ENCODE data around the gene FHAD1.

FHAD1 gene

DNA sequence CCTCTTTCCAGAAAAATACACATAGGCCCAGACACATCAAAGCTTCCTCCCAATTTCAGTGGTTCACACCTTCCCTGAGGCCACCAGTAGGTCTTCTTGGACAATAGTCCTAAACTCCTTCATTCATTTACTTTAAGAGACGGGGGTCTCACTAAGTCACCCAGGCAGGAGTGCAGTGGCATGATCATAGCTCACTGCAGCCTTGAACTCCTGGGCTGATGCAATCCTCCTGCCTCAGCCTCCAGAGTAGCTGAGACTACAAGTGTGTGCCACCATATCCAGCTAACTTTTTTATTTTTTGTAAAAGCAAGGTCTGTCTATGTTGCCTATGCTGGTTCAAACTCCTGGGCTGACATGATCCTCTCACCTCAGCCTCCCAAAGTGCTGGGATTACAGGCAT, 8.2 kb upstream of the FHAD1 start:
- no peaks in the 10 kb centered on the region for H3K4me1 ChIP-seq (ENCODE audit: control insufficient read depth, insufficient read depth, low read depth, low read length)
- H3K79me1 ChIP-seq (replicated peaks; ENCODE audit: low read length, poor library complexity, severe bottlenecking), result no peaks in the 10 kb centered on the region
- no peak overlapping the region for H3K14ac ChIP-seq (ENCODE audit: low read length in 2 of 2)
- no peaks in the 10 kb centered on the region for H3K36me3 ChIP-seq (ENCODE audit: control insufficient read depth in 1 of 2, insufficient read depth in 2 of 2, low read depth in 1 of 2, low read length in 2 of 2)
- 82% methylated on average over 1 of the region's 1 CpG for WGBS
- DNase-seq, result no peak
- no peak overlapping the region for H3K4me3 ChIP-seq (ENCODE audit: insufficient read depth in 1 of 2, low read depth in 1 of 2, low read length in 2 of 2)
- no peak overlapping the region for H4K8ac ChIP-seq (ENCODE audit: low read length)
- H3K4ac ChIP-seq (ENCODE audit: low read depth in 1 of 2, low read length in 2 of 2), result no peak overlapping the region
- H3K9me3 ChIP-seq (ENCODE audit: control insufficient read depth, low read length), result no peaks in the 10 kb centered on the region
- no peak overlapping the region for H3K9ac ChIP-seq (ENCODE audit: low read length)
- H2AK5ac ChIP-seq (ENCODE audit: low read length, severe bottlenecking), result no peak overlapping the region
- no peak overlapping the region for H2BK120ac ChIP-seq (ENCODE audit: low read depth, low read length)
- H4K91ac ChIP-seq (ENCODE audit: low read length), result no peak overlapping the region
- H3K27ac ChIP-seq (ENCODE audit: low read length, poor library complexity, severe bottlenecking), result no peak overlapping the region
- peaks cover 0 to 33% of the 10 kb centered on the region in 2 experiments for H3K27me3 ChIP-seq (ENCODE audit: control insufficient read depth in 1 of 2, insufficient read depth in 1 of 2, low read length in 2 of 2)
- no peak overlapping the region for H3K18ac ChIP-seq (ENCODE audit: low read depth in 1 of 2, low read length in 2 of 2)
- H2BK12ac ChIP-seq (ENCODE audit: low read length in 2 of 2), result no peak overlapping the region
- H3K4me2 ChIP-seq (ENCODE audit: low read length, poor library complexity, severe bottlenecking), result no peak overlapping the region
- H2BK5ac ChIP-seq (ENCODE audit: low read depth, low read length, poor library complexity, severe bottlenecking), result no peak overlapping the region
- H2AFZ ChIP-seq (ENCODE audit: low read depth, low read length), result no peak overlapping the region
- H3K23ac ChIP-seq (ENCODE audit: low read length in 2 of 2), result no peak overlapping the region
- no peak overlapping the region for H2BK15ac ChIP-seq (ENCODE audit: low read depth, poor library complexity, severe bottlenecking)

DNA sequence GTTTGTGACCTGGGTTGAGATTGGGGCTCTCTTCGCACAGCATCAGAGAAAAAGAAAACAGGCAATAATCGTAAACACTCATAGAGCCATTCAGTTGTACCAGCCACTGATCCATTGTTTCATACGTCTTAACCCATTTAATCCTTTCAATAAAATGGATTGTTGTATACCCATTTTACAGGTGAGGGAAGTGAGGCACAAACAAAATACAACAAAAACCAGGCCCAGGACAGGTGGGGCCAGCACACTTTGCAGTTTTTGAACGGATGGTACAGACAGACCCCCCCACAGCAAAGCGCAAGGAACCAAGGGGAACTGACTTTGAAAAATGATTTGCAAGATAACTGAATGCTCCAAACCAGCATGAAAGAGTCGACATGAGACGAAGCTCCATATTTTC, 4.3 kb upstream of the FHAD1 start:
- Histone ChIP-seq H3K27me3 (ENCODE audit: control insufficient read depth in 1 of 2, insufficient read depth in 1 of 2, low read length in 2 of 2) (peaks cover 0 to 41% of the 10 kb centered on the region in 2 experiments), H3K4me2 (ENCODE audit: low read length, poor library complexity, severe bottlenecking) (no peak overlapping the region), H4K91ac (ENCODE audit: low read length) (no peak overlapping the region), H3K9ac (ENCODE audit: low read length) (no peak overlapping the region), H2BK120ac (ENCODE audit: low read depth, low read length) (no peak overlapping the region), H2BK12ac (ENCODE audit: low read length in 2 of 2) (no peak overlapping the region), H2BK5ac (ENCODE audit: low read depth, low read length, poor library complexity, severe bottlenecking) (no peak overlapping the region), H3K27ac (ENCODE audit: low read length, poor library complexity, severe bottlenecking) (no peak overlapping the region), H3K79me1 (replicated peaks; ENCODE audit: low read length, poor library complexity, severe bottlenecking) (no peaks in the 10 kb centered on the region), H3K4me1 (ENCODE audit: control insufficient read depth, insufficient read depth, low read depth, low read length) (peaks cover 9% of the 10 kb centered on the region), H4K8ac (ENCODE audit: low read length) (no peak overlapping the region), H2AK5ac (ENCODE audit: low read length, severe bottlenecking) (no peak overlapping the region), H2AFZ (ENCODE audit: low read depth, low read length) (no peak overlapping the region), H3K9me3 (ENCODE audit: control insufficient read depth, low read length) (no peaks in the 10 kb centered on the region), H3K36me3 (ENCODE audit: control insufficient read depth in 1 of 2, insufficient read depth in 2 of 2, low read depth in 1 of 2, low read length in 2 of 2) (no peaks in the 10 kb centered on the region), H3K4ac (ENCODE audit: low read depth in 1 of 2, low read length in 2 of 2) (no peak overlapping the region), H3K4me3 (ENCODE audit: insufficient read depth in 1 of 2, low read depth in 1 of 2, low read length in 2 of 2) (no peak overlapping the region), H3K23ac (ENCODE audit: low read length in 2 of 2) (no peak overlapping the region), H2BK15ac (ENCODE audit: low read depth, poor library complexity, severe bottlenecking) (no peak overlapping the region), H3K14ac (ENCODE audit: low read length in 2 of 2) (no peak overlapping the region), H3K18ac (ENCODE audit: low read depth in 1 of 2, low read length in 2 of 2) (no peak overlapping the region)
- 95% methylated on average over 7 of the region's 7 CpGs for WGBS
- no peak for DNase-seq

DNA sequence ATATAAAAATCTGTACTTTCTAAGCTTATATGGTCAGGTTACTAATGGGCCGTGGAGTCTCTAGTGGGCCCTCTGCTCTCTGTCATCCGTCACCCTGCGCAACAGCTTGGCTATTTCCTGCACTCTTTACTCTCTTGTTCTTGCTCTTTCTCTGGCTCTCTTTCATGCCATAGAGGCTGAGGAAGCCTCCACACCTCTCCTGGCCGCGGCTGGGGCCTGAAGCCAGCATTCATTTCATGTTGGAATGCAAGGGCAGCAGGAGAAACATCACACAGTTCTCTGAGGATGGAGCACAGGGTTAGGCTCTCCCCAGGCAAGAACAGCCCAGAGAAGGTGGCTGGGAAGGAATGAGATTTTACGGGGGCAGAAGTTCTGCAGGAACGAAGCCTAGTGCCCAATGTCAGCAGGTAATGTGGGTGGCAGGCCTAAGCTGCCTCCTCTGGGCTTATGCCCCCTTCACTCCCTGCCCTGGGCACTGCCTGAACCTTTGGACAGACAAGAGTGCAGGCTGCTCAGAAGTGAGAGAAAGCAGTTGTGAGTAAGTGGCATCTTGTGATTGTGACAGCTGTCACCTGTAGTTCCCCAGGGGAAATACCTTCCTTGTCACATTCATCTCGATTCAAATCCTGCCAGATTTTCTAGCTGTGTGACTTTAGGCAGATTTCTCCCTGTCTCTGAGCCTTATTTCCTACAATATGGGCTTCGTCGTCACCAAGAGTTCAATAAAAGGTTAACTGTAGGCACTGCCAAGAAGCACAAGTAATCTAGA, 3.6 kb upstream of the FHAD1 start:
- WGBS, result 65% methylated on average over 10 of the region's 10 CpGs
- H4K91ac ChIP-seq (ENCODE audit: low read length), result no peak overlapping the region
- no peak overlapping the region for H2BK15ac ChIP-seq (ENCODE audit: low read depth, poor library complexity, severe bottlenecking)
- peak overlapping the region; percentile 28 to 70 for H3K18ac ChIP-seq (ENCODE audit: low read depth in 1 of 2, low read length in 2 of 2)
- H3K23ac ChIP-seq (ENCODE audit: low read length in 2 of 2), result no peak overlapping the region
- peaks cover 0 to 48% of the 10 kb centered on the region in 2 experiments for H3K27me3 ChIP-seq (ENCODE audit: control insufficient read depth in 1 of 2, insufficient read depth in 1 of 2, low read length in 2 of 2)
- H2BK5ac ChIP-seq (ENCODE audit: low read depth, low read length, poor library complexity, severe bottlenecking), result no peak overlapping the region
- H3K36me3 ChIP-seq (ENCODE audit: control insufficient read depth in 1 of 2, insufficient read depth in 2 of 2, low read depth in 1 of 2, low read length in 2 of 2), result no peaks in the 10 kb centered on the region
- H3K4me1 ChIP-seq (ENCODE audit: control insufficient read depth, insufficient read depth, low read depth, low read length), result peaks cover 9% of the 10 kb centered on the region
- H2BK120ac ChIP-seq (ENCODE audit: low read depth, low read length), result no peak overlapping the region
- H3K9me3 ChIP-seq (ENCODE audit: control insufficient read depth, low read length), result peaks cover 2% of the 10 kb centered on the region
- no peak overlapping the region for H2AFZ ChIP-seq (ENCODE audit: low read depth, low read length)
- peak overlapping the region in 1 of 2 experiments; percentile 57 for H3K14ac ChIP-seq (ENCODE audit: low read length in 2 of 2)
- H3K9ac ChIP-seq (ENCODE audit: low read length), result no peak overlapping the region
- no peak overlapping the region for H2BK12ac ChIP-seq (ENCODE audit: low read length in 2 of 2)
- no peak overlapping the region for H3K4me3 ChIP-seq (ENCODE audit: insufficient read depth in 1 of 2, low read depth in 1 of 2, low read length in 2 of 2)
- H3K27ac ChIP-seq (ENCODE audit: low read length, poor library complexity, severe bottlenecking), result no peak overlapping the region
- no peak overlapping the region for H3K4me2 ChIP-seq (ENCODE audit: low read length, poor library complexity, severe bottlenecking)
- no peak for DNase-seq
- H2AK5ac ChIP-seq (ENCODE audit: low read length, severe bottlenecking), result no peak overlapping the region
- H3K4ac ChIP-seq (ENCODE audit: low read depth in 1 of 2, low read length in 2 of 2), result no peak overlapping the region
- H3K79me1 ChIP-seq (replicated peaks; ENCODE audit: low read length, poor library complexity, severe bottlenecking), result no peaks in the 10 kb centered on the region
- peak overlapping the region; percentile 3 for H4K8ac ChIP-seq (ENCODE audit: low read length)

DNA sequence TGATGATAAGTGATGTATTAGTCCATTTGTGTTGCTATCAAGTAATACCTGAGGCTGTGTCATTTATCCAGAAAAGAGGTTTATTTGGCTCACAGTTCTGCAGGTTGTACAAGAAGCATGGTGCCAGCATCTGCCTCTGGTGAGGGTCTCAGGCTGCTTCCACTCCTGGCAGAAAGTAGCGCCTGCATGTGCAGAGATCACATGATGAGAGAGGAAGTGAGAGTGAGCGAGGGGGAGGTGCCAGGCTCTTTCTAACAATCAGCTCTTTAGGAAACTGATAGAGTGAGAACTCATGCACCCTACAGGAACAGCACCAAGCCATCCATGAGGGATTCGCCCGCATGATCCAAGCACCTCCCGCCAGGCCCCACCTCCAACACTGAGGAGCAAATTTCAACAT, 2.2 kb upstream of the FHAD1 start:
- Histone ChIP-seq H4K91ac (ENCODE audit: low read length) (no peak overlapping the region), H3K9ac (ENCODE audit: low read length) (no peak overlapping the region), H2BK15ac (ENCODE audit: low read depth, poor library complexity, severe bottlenecking) (no peak overlapping the region), H3K4me1 (ENCODE audit: control insufficient read depth, insufficient read depth, low read depth, low read length) (peaks cover 9% of the 10 kb centered on the region), H2BK5ac (ENCODE audit: low read depth, low read length, poor library complexity, severe bottlenecking) (no peak overlapping the region), H2BK120ac (ENCODE audit: low read depth, low read length) (no peak overlapping the region), H3K23ac (ENCODE audit: low read length in 2 of 2) (no peak overlapping the region), H2AK5ac (ENCODE audit: low read length, severe bottlenecking) (no peak overlapping the region), H3K4me3 (ENCODE audit: insufficient read depth in 1 of 2, low read depth in 1 of 2, low read length in 2 of 2) (no peak overlapping the region), H2BK12ac (ENCODE audit: low read length in 2 of 2) (no peak overlapping the region), H3K27ac (ENCODE audit: low read length, poor library complexity, severe bottlenecking) (no peak overlapping the region), H3K79me1 (replicated peaks; ENCODE audit: low read length, poor library complexity, severe bottlenecking) (no peaks in the 10 kb centered on the region), H3K27me3 (ENCODE audit: control insufficient read depth in 1 of 2, insufficient read depth in 1 of 2, low read length in 2 of 2) (peaks cover 3 to 62% of the 10 kb centered on the region in 2 experiments), H3K18ac (ENCODE audit: low read depth in 1 of 2, low read length in 2 of 2) (peak overlapping the region in 1 of 2 experiments; percentile 49), H3K4ac (ENCODE audit: low read depth in 1 of 2, low read length in 2 of 2) (no peak overlapping the region), H3K14ac (ENCODE audit: low read length in 2 of 2) (no peak overlapping the region), H3K36me3 (ENCODE audit: control insufficient read depth in 1 of 2, insufficient read depth in 2 of 2, low read depth in 1 of 2, low read length in 2 of 2) (no peaks in the 10 kb centered on the region), H3K9me3 (ENCODE audit: control insufficient read depth, low read length) (peaks cover 2% of the 10 kb centered on the region), H4K8ac (ENCODE audit: low read length) (no peak overlapping the region), H2AFZ (ENCODE audit: low read depth, low read length) (no peak overlapping the region), H3K4me2 (ENCODE audit: low read length, poor library complexity, severe bottlenecking) (no peak overlapping the region)
- 94% methylated on average over 2 of the region's 5 CpGs for WGBS
- DNase-seq, result no peak

Data from mesenchymal stem cell (in vitro differentiated cells and primary cell).